Mucosa of rectum (tissue), 2 donors: ENCODE results near the gene ZNF710.

Source experiments
- H3K27ac ChIP-seq, 2 donors: one replicate each; pipeline ENCODE4 v1.7.0; 2013; ENCODE audit warnings: inconsistent platforms in 2 of 2, low read depth in 2 of 2, low read length in 2 of 2
- H3K27me3 ChIP-seq, 2 donors: one replicate each; pipeline ENCODE4 v1.7.0; 2013; ENCODE audit warnings: low read length in 2 of 2; ENCODE audit not compliant: control insufficient read depth in 2 of 2, insufficient read depth in 2 of 2
- H3K36me3 ChIP-seq, 2 donors: one replicate each; pipeline ENCODE4 v1.7.0; 2013; ENCODE audit warnings: low read length in 2 of 2; ENCODE audit not compliant: control insufficient read depth in 2 of 2, insufficient read depth in 2 of 2
- H3K4me1 ChIP-seq, 2 donors: one replicate each; pipeline ENCODE4 v1.7.0; 2013; ENCODE audit warnings: low read length in 2 of 2, mild to moderate bottlenecking in 1 of 2; ENCODE audit not compliant: control insufficient read depth in 2 of 2, insufficient read depth in 2 of 2
- H3K4me3 ChIP-seq, 2 donors: one replicate each; pipeline ENCODE4 v1.7.0; 2013; ENCODE audit warnings: low read length in 2 of 2
- H3K9ac ChIP-seq, 2 donors: one replicate each; pipeline ENCODE4 v1.7.0; 2013; ENCODE audit warnings: low read length in 2 of 2, low read depth in 1 of 2, mild to moderate bottlenecking in 1 of 2
- H3K9me3 ChIP-seq, 2 donors: one replicate each; pipeline ENCODE4 v1.7.0; 2013; ENCODE audit warnings: low read length in 2 of 2; ENCODE audit not compliant: control insufficient read depth in 2 of 2
- donor health status: healthy.
- donor health status: Normal muscosa, but diverticular disease.

ZNF710 gene

GRCh38 chr15:90075420-90076289, 74.5 kb downstream of the ZNF710 start:
- Histone ChIP-seq H3K9me3 (no peaks in the 10 kb centered on the region), H3K4me3 (no peak overlapping the region), H3K27ac (no peak overlapping the region)

GRCh38 chr15:90076716-90077115, 75.6 kb downstream of the ZNF710 start:
- no peak overlapping the region for H3K27ac ChIP-seq
- H3K9ac ChIP-seq: no peak overlapping the region
- no peaks in the 10 kb centered on the region for H3K9me3 ChIP-seq
- no peaks in the 10 kb centered on the region for H3K4me1 ChIP-seq
- H3K36me3 ChIP-seq: peaks cover 53 to 65% of the 10 kb centered on the region in 2 donors
- H3K27me3 ChIP-seq: no peaks in the 10 kb centered on the region
- no peak overlapping the region for H3K4me3 ChIP-seq

More at GRCh38 chr15:90075420-90076289, 74.5 kb downstream of the ZNF710 start:
- Histone ChIP-seq H3K36me3 (peaks cover 47 to 58% of the 10 kb centered on the region in 2 donors), H3K9ac (no peak overlapping the region), H3K4me1 (no peaks in the 10 kb centered on the region), H3K27me3 (no peaks in the 10 kb centered on the region)

- Histone ChIP-seq H3K4me3 (no peak overlapping the region), H3K9ac (no peak overlapping the region), H3K9me3 (no peaks in the 10 kb centered on the region), H3K27me3 (no peaks in the 10 kb centered on the region), H3K4me1 (no peaks in the 10 kb centered on the region), H3K27ac (no peak overlapping the region), H3K36me3 (peaks cover 47 to 53% of the 10 kb centered on the region in 2 donors)
Measured at GRCh38 chr15:90078965-90079364, 77.8 kb downstream of the ZNF710 start.

GRCh38 chr15:90079619-90080457, 78.7 kb downstream of the ZNF710 start:
- peaks cover 44 to 53% of the 10 kb centered on the region in 2 donors for H3K36me3 ChIP-seq

GRCh38 chr15:90080458-90080755, 79.3 kb downstream of the ZNF710 start:
- Histone ChIP-seq H3K9me3 (no peaks in the 10 kb centered on the region), H3K4me1 (no peaks in the 10 kb centered on the region), H3K27ac (no peak overlapping the region), H3K36me3 (peaks cover 49 to 51% of the 10 kb centered on the region in 2 donors), H3K9ac (no peak overlapping the region), H3K27me3 (no peaks in the 10 kb centered on the region), H3K4me3 (no peak overlapping the region)

More at GRCh38 chr15:90079619-90080457, 78.7 kb downstream of the ZNF710 start:
- Histone ChIP-seq H3K27ac (no peak overlapping the region), H3K9me3 (no peaks in the 10 kb centered on the region), H3K4me1 (no peaks in the 10 kb centered on the region), H3K9ac (no peak overlapping the region), H3K27me3 (no peaks in the 10 kb centered on the region), H3K4me3 (no peak overlapping the region)

GRCh38 chr15:90080818-90081393, 79.8 kb downstream of the ZNF710 start:
- H3K27me3 ChIP-seq: no peaks in the 10 kb centered on the region
- no peak overlapping the region for H3K27ac ChIP-seq
- peaks cover 47 to 52% of the 10 kb centered on the region in 2 donors for H3K36me3 ChIP-seq
- H3K9me3 ChIP-seq: no peaks in the 10 kb centered on the region
- H3K9ac ChIP-seq: no peak overlapping the region
- H3K4me3 ChIP-seq: no peak overlapping the region
- H3K4me1 ChIP-seq: no peaks in the 10 kb centered on the region

GRCh38 chr15:90082140-90082715, 81.1 kb downstream of the ZNF710 start:
- Histone ChIP-seq H3K4me1 (no peaks in the 10 kb centered on the region), H3K4me3 (no peak overlapping the region), H3K9me3 (no peaks in the 10 kb centered on the region), H3K27me3 (no peaks in the 10 kb centered on the region), H3K9ac (no peak overlapping the region), H3K36me3 (peaks cover 44 to 56% of the 10 kb centered on the region in 2 donors), H3K27ac (no peak overlapping the region)

GRCh38 chr15:90083419-90083818, 82.3 kb downstream of the ZNF710 start:
- H3K36me3 ChIP-seq: peaks cover 42 to 60% of the 10 kb centered on the region in 2 donors
- no peaks in the 10 kb centered on the region for H3K9me3 ChIP-seq
- no peaks in the 10 kb centered on the region for H3K27me3 ChIP-seq
- no peaks in the 10 kb centered on the region for H3K4me1 ChIP-seq
- H3K4me3 ChIP-seq: no peak overlapping the region
- H3K27ac ChIP-seq: no peak overlapping the region
- H3K9ac ChIP-seq: no peak overlapping the region

- no peaks in the 10 kb centered on the region for H3K4me1 ChIP-seq
- H3K27ac ChIP-seq: no peak overlapping the region
- H3K36me3 ChIP-seq: peaks cover 38 to 57% of the 10 kb centered on the region in 2 donors
- no peaks in the 10 kb centered on the region for H3K27me3 ChIP-seq
- no peak overlapping the region for H3K9ac ChIP-seq
- no peaks in the 10 kb centered on the region for H3K9me3 ChIP-seq
- H3K4me3 ChIP-seq: no peak overlapping the region
Measured at GRCh38 chr15:90083954-90084607, 83.0 kb downstream of the ZNF710 start.
